GM12878 (cell line): ENCODE data around the gene GDF11. TPM values are rescaled to one million over a fixed set of nuclear protein-coding genes. Genes with fewer than 3 reads are reported as not detected.

Experiments used
- ATAC-seq: fragments of 200-7000 bp; cut with Tn5 transposase; 3 replicates; pipeline ENCODE4 v1.9.1; 2020; ENCODE audit warnings: mild to moderate bottlenecking, moderate library complexity
- BruUV-seq: library from RNA; stranded (reverse); fragments of 400-500 nt; replicated peaks from 2 replicates; lab custom pipeline; 2021; lab: Mats Ljungman, UMichigan
- CTCF ChIA-PET: fragments of 300-600 bp; sonication (Branson Sonifier 250); formaldehyde crosslinking; extraction: SDS; loops from one replicate; lab custom pipeline; 2021; ENCODE audit warnings: inconsistent platforms; lab: Yijun Ruan, JAX
- POLR2A ChIA-PET: fragments of 350-600 bp; formaldehyde crosslinking; extraction: SDS; loops from one replicate; lab custom pipeline; 2021; ENCODE audit warnings: inconsistent platforms; lab: Charles Lee
- RAD21 ChIA-PET: fragments of 300-600 bp; sonication (Branson Sonifier 250); formaldehyde crosslinking; loops from one replicate; lab custom pipeline; 2023; ENCODE audit warnings: antibody characterized with exemption; ENCODE audit not compliant: unreplicated experiment; lab: Charles Lee
- SMC1A ChIA-PET: fragments of 300-600 bp; sonication (Branson Sonifier 250); formaldehyde crosslinking; loops from one replicate; lab custom pipeline; 2023; ENCODE audit not compliant: unreplicated experiment, uncharacterized antibody; lab: Charles Lee
- DNase-seq: peaks from one replicate; pipeline ENCODE4 v3.0.0-alpha.2; 2011; ENCODE audit warnings: low read depth, low spot score
- FAIRE-seq: peaks from 3 replicates; lab custom pipeline; 2011; peaks lifted over from hg19 to GRCh38; lab: Jason Lieb, UNC
- H2AFZ ChIP-seq: 2 replicates; pipeline ENCODE4 v1.6.0; 2011; ENCODE audit warnings: low read depth, low read length, control low read depth; ENCODE audit not compliant: control insufficient read depth
- H3K27ac ChIP-seq: 2 replicates; pipeline ENCODE4 v1.5.1; 2011; ENCODE audit warnings: control low read depth; ENCODE audit not compliant: control insufficient read depth, insufficient read depth
- H3K27me3 ChIP-seq, 2 experiments: replicated peaks in 1 of 2; 2 replicates each; pipeline versions ENCODE4 v1.6.0 to v1.6.1; 2011; ENCODE audit warnings: low read length in 1 of 2; ENCODE audit not compliant: control insufficient read depth in 2 of 2, insufficient read depth in 2 of 2
- H3K36me3 ChIP-seq, 2 experiments: 2 replicates each; pipeline ENCODE4 v1.5.1; 2011; ENCODE audit warnings: low read length in 1 of 2; ENCODE audit not compliant: control insufficient read depth in 2 of 2, insufficient read depth in 2 of 2
- H3K4me1 ChIP-seq: 2 replicates; pipeline ENCODE4 v1.6.1; 2011; ENCODE audit warnings: mild to moderate bottlenecking, low read length, moderate library complexity, mixed read lengths; ENCODE audit not compliant: control insufficient read depth, insufficient read depth
- H3K4me2 ChIP-seq: 2 replicates; pipeline ENCODE4 v1.6.0; 2011; ENCODE audit warnings: control low read depth; ENCODE audit not compliant: control insufficient read depth, insufficient read depth
- H3K4me3 ChIP-seq: fragments of 200-600 bp; sonication (generic); 2 replicates; pipeline ENCODE4 v1.5.1; 2016
- H3K79me2 ChIP-seq: 2 replicates; pipeline ENCODE4 v1.6.0; 2011; ENCODE audit warnings: low read length; ENCODE audit not compliant: control insufficient read depth, insufficient read depth
- H3K9ac ChIP-seq: 2 replicates; pipeline ENCODE4 v1.8.0; 2011; ENCODE audit warnings: low read length, control low read depth, mixed read lengths; ENCODE audit not compliant: control insufficient read depth, insufficient read depth
- H3K9me3 ChIP-seq: replicated peaks from 3 replicates; pipeline ENCODE4 v1.5.1; 2011; ENCODE audit warnings: mild to moderate bottlenecking, low read length; ENCODE audit not compliant: control insufficient read depth, insufficient read depth
- H4K20me1 ChIP-seq: 2 replicates; pipeline ENCODE4 v1.6.0; 2011; ENCODE audit not compliant: control insufficient read depth, insufficient read depth
- CREB1 ChIP-seq: IDR thresholded peaks from 2 replicates; pipeline ENCODE4 v1.6.1; 2012; ENCODE audit warnings: low read depth, mild to moderate bottlenecking, inconsistent platforms
- CREM ChIP-seq: IDR thresholded peaks from 2 replicates; pipeline ENCODE4 v1.6.1; 2014; ENCODE audit warnings: antibody characterized with exemption, low read depth
- EZH2 ChIP-seq: IDR thresholded peaks from 2 replicates; pipeline ENCODE4 v1.6.1; 2012; ENCODE audit warnings: low read depth, mild to moderate bottlenecking, control low read depth, inconsistent platforms, low read length, borderline replicate concordance; ENCODE audit not compliant: control insufficient read depth
- FOS ChIP-seq: IDR thresholded peaks from 3 replicates; pipeline ENCODE4 v1.6.1; 2011; ENCODE audit warnings: borderline replicate concordance; ENCODE audit not compliant: insufficient read length; ENCODE audit errors: extremely low read depth
- IKZF2 ChIP-seq, 2 experiments: fragments of 450-650 bp; IDR thresholded peaks; 2 replicates each; pipeline ENCODE4 v1.6.1; 2017; ENCODE audit warnings: mild to moderate bottlenecking in 2 of 2, moderate library complexity in 2 of 2
- KLF5 ChIP-seq: fragments of 450-650 bp; IDR thresholded peaks from 2 replicates; pipeline ENCODE4 v1.6.1; 2014; ENCODE audit warnings: mild to moderate bottlenecking; ENCODE audit not compliant: partially characterized antibody
- MTA3 ChIP-seq: IDR thresholded peaks from 2 replicates; pipeline ENCODE4 v1.6.1; 2012; ENCODE audit warnings: low read length, inconsistent platforms, borderline replicate concordance
- MYC ChIP-seq: IDR thresholded peaks from 2 replicates; pipeline ENCODE4 v1.6.1; 2011; ENCODE audit warnings: mild to moderate bottlenecking, low read length, moderate library complexity, inconsistent platforms; ENCODE audit not compliant: insufficient read depth, insufficient replicate concordance, insufficient read length, severe bottlenecking
- NFYA ChIP-seq: IDR thresholded peaks from 2 replicates; pipeline ENCODE4 v1.6.1; 2011; ENCODE audit warnings: low read depth, mild to moderate bottlenecking, low read length, improper control_type of control experiment, borderline replicate concordance
- NRF1 ChIP-seq: conservative IDR thresholded peaks from 2 replicates; pipeline ENCODE4 v1.6.1; 2011; ENCODE audit warnings: mild to moderate bottlenecking, low read depth, low read length, improper control_type of control experiment
- WGBS: methylation state at CpG from one replicate; pipeline ENCODE4 v1.1.6; 2016; ENCODE audit warnings: low lambda C conversion rate; ENCODE audit not compliant: insufficient replicate concordance, insufficient coverage; ENCODE audit errors: missing lambda C conversion rate; 5-methylcytosine and 5-hydroxymethylcytosine counted together
- in situ Hi-C: fragments of 300-500 bp; cut with MboI; formaldehyde crosslinking; loops from 9 replicates; pipeline ENCODE4 v1.14.3; 2018; ENCODE audit warnings: mixed read lengths
- intact Hi-C: fragments of 100-400 bp; cut with micrococcal nuclease; formaldehyde crosslinking; loops from one replicate; pipeline ENCODE4 v1.14.2; 2022; ENCODE audit not compliant: unreplicated experiment
- polyA plus RNA-seq, 11 experiments: library from polyadenylated mRNA; depleted of rRNA in 4 of 11; unstranded in 6 of 11; stranded (reverse) in 5 of 11; fragments of >200 nt; fragmentation: Nextera tagmentation in 4 of 11; fragmentation: Illumina TruSeq in 1 of 11; extraction: Ambion mirVana in 4 of 11; extraction: Trizol in 1 of 11; gene quantifications; 1 replicate in 1 of 11; 2 replicates in 10 of 11; pipeline versions ENCODE4 v1.2.1 to v1.2.3, GENCODE V29; 2011 to 2016; ENCODE audit warnings: inconsistent platforms in 2 of 11, missing spikeins in 2 of 11, low read depth in 1 of 11
- total RNA-seq, 4 experiments: library from RNA; depleted of rRNA in 3 of 4; stranded (reverse); fragments of >200 nt in 3 of 4; fragmentation: Illumina TruSeq in 1 of 4; extraction: Trizol in 1 of 4; gene quantifications; 2 replicates each; pipeline versions ENCODE4 v1.2.1 to v1.2.3, GENCODE V29; 2013 to 2021
- TF ChIP-seq, protein P1 (sequence below): fragments of 450-650 bp; IDR thresholded peaks from 2 replicates; pipeline ENCODE4 v1.6.1; 2018; ENCODE audit warnings: borderline replicate concordance, mild to moderate bottlenecking; ENCODE audit not compliant: partially characterized antibody
- TF ChIP-seq, protein P2 (sequence below): fragments of 450-650 bp; IDR thresholded peaks from 2 replicates; pipeline ENCODE4 v1.6.1; 2016; ENCODE audit warnings: mild to moderate bottlenecking, moderate library complexity, borderline replicate concordance

GDF11 gene
- total and polyA plus RNA-seq, 10 of the 15 experiments (the other 5 are each of a cell fraction or from before 2014, with no cell fraction given), result 0.83 to 15.4 (median 4.3) TPM

DNA sequence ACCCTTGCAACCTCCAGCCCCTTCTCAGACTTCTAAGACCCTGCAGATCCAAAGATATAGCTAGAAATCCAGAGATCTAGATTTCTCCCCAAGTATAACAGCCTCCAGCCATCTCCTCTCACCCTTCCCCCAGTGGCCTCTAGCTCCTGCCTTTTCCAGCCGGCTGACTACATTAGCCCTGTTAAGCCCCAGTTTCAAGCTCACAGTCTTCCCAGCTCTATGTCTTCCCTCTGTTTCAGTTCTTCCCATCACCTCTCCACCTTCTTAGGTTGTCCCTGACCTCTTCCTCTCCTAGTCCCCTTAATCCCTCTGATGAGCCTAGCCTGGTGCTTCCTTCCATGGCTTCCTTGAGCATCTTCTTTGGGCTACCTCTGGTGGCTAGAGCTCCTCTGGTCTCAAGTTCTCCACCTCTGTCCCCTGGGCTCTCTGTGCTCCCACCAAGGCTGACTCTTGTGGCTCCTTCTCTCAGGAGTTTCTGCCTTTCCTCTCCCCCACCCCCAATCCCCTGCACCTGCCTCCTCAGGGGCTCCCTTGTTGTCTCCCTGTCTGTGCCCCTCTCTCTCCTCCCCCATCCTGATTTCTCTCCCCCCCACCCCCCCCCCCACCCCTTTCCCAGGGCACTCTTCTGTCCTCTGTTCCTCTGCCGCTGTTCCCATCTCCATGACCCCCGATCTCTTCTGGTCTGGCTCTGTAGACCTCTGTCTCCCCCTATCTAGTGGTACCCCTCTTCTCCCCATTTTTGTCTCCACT, 816 bp upstream of the GDF11 start:
- in situ Hi-C loops (no loop called here), intact Hi-C loops (no loop called here)
- WGBS, result 62% methylated on average over 3 of the region's 3 CpGs
- no peak overlapping the region for H3K27ac ChIP-seq
- no peaks in the 10 kb centered on the region for H4K20me1 ChIP-seq
- H3K9me3 ChIP-seq, result no peaks in the 10 kb centered on the region
- DNase-seq (no peak), FAIRE-seq (no peak), ATAC-seq (no peak)
- H3K4me1 ChIP-seq, result peaks cover 12% of the 10 kb centered on the region
- ChIA-PET CTCF (interaction anchor here (0.6 to 6.5 kb wide), 18 partner anchors 8 to 302 kb away, joined by 3 to 80 read pairs (median 4); partner anchors contain the start of genes ORMDL2, SARNP and SUOX), POLR2A (interaction anchor here (0.6 to 2.0 kb wide), 6 partner anchors 13 to 299 kb away, joined by 3 to 11 read pairs (median 4); partner anchors contain the start of genes CD63, DNAJC14 and PYM1), RAD21 (interaction anchor here (1.2 to 2.7 kb wide), 4 partner anchors 76 to 448 kb away, joined by 3 to 11 read pairs (median 4); partner anchors contain the start of genes ORMDL2, PA2G4 and SARNP), SMC1A (interaction anchor here (1.0 to 5.2 kb wide), 7 partner anchors 13 to 299 kb away, joined by 3 to 51 read pairs (median 4); partner anchors contain the start of gene DNAJC14)
- peak overlapping the region; percentile 61 for H2AFZ ChIP-seq
- TF ChIP-seq NFYA (no peak), MTA3 (no peak), MYC (no peak), IKZF2 (IDR thresholded peaks at IDR 0.05) (no peak), CREB1 (no peak), NRF1 (no peak), FOS (no peak), EZH2 (no peak), CREM (no peak), KLF5 (no peak)
- TF ChIP-seq, protein P1, sequence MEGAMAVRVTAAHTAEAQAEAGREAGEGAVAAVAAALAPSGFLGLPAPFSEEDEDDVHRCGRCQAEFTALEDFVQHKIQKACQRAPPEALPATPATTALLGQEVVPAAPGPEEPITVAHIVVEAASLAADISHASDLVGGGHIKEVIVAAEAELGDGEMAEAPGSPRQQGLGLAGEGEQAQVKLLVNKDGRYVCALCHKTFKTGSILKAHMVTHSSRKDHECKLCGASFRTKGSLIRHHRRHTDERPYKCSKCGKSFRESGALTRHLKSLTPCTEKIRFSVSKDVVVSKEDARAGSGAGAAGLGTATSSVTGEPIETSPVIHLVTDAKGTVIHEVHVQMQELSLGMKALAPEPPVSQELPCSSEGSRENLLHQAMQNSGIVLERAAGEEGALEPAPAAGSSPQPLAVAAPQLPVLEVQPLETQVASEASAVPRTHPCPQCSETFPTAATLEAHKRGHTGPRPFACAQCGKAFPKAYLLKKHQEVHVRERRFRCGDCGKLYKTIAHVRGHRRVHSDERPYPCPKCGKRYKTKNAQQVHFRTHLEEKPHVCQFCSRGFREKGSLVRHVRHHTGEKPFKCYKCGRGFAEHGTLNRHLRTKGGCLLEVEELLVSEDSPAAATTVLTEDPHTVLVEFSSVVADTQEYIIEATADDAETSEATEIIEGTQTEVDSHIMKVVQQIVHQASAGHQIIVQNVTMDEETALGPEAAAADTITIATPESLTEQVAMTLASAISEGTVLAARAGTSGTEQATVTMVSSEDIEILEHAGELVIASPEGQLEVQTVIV, result no peak
- TF ChIP-seq, protein P2, sequence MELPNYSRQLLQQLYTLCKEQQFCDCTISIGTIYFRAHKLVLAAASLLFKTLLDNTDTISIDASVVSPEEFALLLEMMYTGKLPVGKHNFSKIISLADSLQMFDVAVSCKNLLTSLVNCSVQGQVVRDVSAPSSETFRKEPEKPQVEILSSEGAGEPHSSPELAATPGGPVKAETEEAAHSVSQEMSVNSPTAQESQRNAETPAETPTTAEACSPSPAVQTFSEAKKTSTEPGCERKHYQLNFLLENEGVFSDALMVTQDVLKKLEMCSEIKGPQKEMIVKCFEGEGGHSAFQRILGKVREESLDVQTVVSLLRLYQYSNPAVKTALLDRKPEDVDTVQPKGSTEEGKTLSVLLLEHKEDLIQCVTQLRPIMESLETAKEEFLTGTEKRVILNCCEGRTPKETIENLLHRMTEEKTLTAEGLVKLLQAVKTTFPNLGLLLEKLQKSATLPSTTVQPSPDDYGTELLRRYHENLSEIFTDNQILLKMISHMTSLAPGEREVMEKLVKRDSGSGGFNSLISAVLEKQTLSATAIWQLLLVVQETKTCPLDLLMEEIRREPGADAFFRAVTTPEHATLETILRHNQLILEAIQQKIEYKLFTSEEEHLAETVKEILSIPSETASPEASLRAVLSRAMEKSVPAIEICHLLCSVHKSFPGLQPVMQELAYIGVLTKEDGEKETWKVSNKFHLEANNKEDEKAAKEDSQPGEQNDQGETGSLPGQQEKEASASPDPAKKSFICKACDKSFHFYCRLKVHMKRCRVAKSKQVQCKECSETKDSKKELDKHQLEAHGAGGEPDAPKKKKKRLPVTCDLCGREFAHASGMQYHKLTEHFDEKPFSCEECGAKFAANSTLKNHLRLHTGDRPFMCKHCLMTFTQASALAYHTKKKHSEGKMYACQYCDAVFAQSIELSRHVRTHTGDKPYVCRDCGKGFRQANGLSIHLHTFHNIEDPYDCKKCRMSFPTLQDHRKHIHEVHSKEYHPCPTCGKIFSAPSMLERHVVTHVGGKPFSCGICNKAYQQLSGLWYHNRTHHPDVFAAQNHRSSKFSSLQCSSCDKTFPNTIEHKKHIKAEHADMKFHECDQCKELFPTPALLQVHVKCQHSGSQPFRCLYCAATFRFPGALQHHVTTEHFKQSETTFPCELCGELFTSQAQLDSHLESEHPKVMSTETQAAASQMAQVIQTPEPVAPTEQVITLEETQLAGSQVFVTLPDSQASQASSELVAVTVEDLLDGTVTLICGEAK, result no peak
- no peak overlapping the region; the same call in 1 of the 2 replicates for H3K9ac ChIP-seq
- no peaks in the 10 kb centered on the region for H3K36me3 ChIP-seq
- H3K4me2 ChIP-seq, result peak overlapping the region; percentile 78
- BruUV-seq, result no TSS peak
- no peaks in the 10 kb centered on the region for H3K27me3 ChIP-seq
- H3K4me3 ChIP-seq, result peak overlapping the region; percentile 82
- H3K79me2 ChIP-seq, result peaks cover 2% of the 10 kb centered on the region
